HG03196 (cell line): ENCODE measurements around the gene TNFAIP8L1.
A peak's percentile ranks its signal among the peaks of the same experiment; 100 is the strongest.

Experiments used
- ATAC-seq: cut with Tn5 transposase; IDR thresholded peaks from one replicate; pipeline ENCODE4 v1.9.1; 2021; ENCODE audit not compliant: unreplicated experiment

Gene TNFAIP8L1

DNA sequence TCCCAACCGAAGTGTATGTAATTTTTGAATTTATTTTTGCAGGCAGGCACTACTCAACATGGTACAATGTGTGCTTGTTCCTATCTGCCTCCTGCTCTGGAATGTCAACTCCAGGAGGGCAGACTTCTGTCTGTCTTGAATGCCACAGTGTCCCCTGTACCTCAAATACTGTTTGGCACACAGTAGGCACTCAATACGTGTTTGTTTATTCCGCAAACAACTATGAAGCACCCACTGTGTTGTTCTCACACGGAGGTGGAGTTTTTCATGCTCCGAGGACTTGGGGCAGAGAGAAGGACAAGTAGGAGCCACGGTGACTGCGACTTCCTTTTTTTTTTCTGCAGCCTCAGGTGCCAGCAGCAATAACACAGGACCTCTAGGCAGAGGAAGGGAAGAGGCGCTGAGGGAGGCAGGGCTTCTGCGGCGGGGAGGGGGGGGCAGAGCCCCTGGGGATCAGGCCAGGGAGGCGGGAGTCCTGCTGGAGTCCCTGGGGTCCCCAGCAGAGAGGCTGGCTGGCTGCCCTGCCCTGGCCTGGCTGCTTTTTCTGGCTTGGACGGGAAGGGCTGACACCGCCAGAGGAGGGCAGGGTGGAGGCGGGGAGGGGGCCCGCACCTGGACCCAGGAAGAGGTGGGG, 29.3 kb upstream of the TNFAIP8L1 start:
- no peak for ATAC-seq

DNA sequence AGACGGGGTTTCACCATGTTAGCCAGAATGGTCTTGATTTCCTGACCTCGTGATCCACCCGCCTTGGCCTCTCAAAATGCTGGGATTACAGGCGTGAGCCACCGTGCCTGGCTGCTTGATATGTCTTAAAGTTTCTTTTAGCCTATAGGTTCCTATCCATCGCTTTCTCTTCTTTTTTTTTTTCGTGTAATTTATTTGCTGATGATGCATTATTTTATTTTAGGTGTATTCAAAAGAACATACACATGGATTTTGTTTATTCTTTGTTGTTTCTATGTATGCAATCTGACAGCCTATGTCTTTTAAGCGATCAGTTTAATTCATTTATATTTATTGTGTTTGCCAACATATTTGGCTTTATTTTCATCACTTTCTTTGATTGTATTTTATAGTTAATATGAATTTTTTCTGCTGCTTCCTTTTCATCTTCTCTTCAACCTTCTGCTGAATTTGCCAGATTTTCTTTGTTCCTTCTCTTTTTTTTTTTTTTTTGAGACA, 26.0 kb upstream of the TNFAIP8L1 start:
- no peak for ATAC-seq

DNA sequence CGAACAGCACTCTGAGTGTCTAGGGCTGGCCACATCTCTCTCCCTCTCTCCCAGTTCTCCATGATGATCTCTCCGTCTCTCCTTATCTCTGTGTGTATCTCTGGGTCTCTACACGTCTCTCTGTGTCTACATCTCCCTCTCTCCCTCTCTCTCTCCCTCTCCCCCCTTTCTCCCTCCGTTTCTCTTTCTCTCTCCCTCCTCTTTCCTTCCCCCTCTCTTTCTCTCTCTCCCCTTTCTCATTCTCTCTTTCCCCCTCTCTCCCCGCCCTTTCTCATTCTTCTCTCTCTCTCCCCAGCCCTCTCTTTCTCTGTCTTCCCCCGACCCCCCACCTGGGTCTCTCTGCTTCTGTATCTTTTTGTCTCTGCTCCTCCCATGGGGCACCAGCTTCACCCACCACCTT, 21.3 kb upstream of the TNFAIP8L1 start:
- no peak for ATAC-seq

DNA sequence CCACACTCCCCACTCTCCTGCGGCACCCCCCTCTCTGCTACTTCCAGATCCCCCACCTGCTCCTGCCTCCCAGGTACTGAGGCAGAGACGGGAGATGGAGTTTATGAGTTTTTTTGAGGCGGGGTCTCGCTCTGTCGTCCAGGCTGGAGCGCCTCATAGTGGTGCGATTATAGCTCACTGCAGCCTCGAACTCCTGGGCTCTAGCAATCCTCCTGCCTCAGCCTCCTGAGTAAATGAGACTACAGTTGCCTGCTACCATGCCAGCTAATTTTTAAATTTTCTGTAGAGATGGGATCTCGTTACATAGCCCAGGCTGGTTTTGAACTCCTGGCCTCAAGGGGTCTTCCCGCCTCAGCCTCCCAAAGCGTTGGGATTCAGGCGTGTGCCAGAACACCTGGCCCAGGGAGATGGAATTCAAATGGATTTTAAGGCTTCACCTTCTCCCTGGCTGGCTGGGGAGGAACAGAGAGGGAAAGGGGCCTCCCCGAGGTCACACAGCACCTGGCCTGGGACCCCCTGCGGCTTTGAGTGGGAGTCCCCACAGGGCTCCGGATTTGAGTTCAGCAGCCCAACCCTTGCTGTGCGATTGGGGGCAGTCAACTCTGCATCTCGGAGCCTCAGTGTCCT, 19.5 kb upstream of the TNFAIP8L1 start:
- ATAC-seq: no peak

DNA sequence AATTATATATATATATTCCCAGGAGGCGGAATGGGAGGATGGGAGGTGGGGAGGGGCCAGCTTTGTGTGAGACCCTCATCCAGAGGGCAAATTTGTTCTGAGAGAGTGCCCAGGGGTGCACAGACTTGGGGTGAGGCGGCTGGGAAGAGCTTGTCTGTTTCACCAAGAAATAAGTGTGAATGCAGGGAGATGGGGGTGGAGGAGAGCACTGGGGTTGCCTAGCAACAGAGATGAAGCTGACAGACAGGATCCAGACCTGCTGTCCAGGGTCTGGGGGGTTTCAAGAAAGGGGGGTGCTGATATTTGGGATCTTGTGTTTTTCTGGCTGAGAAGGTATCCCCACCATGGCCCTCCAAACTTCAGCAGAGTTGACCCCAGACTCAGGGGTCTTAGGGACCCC, 18.6 kb upstream of the TNFAIP8L1 start:
- no peak for ATAC-seq

DNA sequence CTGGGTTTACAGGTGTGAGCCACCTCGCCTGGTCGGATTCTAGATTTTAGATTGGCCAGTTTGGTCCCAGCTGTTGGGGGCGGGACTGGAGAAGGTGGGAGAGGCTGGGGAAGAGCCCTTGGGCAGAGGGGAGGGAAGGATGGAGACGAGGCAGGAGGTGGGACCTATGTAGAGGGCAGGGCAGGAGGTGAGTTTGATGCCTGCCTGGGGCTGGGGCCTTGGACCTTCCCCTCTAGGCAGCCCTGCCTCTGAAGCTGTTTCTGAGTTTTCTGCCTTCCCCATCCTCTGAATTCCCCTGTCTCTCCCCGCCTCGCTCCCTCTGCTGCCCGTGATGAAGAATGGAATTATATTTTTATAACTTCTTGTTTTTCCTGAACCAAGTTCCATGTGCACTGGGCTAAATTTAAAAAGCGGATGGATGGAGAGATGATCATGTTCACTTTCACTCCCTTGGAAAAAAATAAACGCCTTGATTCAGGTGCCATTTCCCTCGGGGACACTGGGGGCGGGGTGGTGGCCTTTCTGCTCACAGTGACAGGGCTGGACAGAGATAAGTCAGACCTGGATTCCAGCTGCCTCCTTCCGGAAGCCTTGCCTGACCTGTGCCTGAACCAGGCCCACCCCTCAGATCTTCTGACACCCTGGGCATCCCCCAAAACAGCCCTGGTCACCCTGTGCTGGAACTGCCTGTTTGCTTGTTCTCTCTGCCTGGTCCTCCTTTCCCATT, 16.5 kb upstream of the TNFAIP8L1 start:
- ATAC-seq: no peak

DNA sequence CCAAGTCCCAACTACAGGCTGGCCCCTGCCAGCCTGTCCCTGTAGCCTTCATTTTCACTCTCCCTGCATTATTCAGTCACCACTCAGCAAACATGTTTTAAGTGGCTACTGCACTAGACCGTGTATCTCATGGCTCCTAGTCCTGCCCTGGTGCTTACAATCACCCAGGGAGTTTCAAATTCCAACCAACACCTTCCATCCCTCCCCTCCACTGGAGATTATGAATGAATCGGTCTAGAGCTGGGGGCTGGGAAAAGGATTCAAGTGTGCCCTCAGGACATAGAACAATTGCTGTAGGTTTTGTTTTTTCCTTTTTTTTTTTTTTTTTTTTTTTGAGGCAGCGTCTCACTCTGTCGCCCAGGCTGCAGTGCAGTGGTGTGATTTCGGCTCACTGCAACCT, 15.0 kb upstream of the TNFAIP8L1 start:
- ATAC-seq: no peak

DNA sequence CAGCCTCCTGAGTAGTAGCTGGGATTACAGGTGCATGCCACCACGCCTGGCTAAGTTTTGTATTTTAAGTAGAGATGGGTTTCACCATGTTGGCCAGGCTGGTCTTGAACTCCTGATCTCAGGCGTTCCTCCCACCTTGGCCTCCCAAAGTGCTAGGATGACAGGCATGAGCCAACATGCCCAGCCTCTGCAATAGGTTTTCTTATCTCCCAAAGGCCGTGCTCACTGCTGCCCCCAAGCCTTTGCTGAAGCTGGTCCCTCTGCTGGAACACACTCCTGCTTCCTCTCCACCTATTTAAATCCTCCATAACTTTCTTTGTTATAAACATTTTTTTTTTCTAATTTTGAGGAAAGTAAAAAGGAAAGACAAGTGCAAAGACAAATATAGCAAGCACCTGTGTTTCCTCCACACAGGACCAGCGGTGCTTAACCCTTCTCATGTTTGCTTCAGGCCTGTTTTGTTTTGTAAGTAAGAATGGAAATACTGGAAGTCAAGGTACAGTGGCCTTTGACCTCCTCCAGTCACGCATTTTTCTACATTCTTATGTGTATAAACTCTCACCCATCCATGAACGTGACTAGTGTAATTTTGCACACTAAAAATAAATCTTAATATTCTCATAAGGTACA, 14.5 kb upstream of the TNFAIP8L1 start:
- ATAC-seq: no peak

DNA sequence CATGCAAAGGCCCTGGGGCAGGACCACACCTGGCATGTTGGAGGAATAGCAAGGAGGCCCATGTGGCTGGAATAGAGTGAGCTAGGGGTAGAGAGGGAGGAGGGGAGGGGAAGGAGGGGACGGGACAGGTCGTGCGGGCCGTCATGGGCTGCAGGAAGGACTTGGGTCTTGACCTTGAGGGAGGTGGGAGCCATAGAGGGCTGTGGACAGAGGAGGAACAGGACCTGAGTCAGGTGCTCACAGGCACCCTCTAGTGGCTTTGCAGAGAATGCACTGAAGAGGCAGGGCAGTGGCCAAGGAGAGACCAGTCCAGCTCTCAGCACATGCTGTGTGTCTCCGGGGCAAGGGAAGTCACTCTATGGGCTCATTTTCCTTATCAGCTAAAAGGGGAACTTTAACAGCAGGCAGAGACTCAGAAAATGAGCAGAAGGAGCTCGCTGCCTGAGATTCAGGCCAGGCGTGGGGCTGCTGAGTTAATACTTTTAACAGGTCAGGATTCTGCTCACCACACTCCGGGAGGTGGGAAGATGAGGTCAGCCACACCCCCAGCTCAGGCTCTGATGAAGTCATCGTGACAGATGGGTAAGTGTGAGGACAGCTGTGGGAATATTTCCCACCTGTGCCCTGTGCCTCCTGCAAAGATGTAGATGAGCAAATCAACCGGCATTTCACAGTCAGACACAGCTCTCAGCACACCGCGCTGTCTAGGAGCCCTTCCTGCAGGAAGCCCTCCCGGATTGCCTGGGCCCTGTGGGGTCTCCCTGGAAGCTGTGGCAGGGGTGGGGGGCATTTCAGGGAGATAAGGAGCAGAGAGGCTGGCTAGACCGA, 6.0 kb upstream of the TNFAIP8L1 start:
- ATAC-seq: no peak

DNA sequence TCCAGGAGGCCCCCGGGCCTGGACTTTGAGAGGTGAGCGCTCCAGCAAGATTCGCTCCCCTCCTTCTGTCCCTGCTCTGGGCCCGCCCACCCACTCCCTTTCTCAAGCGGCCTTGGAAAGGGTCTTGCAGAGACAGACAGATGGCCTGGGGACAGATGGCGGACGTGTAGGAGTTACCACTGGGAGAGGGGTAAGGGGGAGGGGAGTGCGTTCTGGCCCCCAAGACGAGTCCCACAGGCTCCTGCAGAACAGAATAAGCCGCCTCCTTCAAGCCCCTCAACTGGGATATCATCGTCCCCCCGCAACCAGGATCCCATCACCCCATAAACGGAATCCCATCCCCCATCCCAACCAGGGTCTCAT, 3.6 kb upstream of the TNFAIP8L1 start:
- no peak for ATAC-seq

DNA sequence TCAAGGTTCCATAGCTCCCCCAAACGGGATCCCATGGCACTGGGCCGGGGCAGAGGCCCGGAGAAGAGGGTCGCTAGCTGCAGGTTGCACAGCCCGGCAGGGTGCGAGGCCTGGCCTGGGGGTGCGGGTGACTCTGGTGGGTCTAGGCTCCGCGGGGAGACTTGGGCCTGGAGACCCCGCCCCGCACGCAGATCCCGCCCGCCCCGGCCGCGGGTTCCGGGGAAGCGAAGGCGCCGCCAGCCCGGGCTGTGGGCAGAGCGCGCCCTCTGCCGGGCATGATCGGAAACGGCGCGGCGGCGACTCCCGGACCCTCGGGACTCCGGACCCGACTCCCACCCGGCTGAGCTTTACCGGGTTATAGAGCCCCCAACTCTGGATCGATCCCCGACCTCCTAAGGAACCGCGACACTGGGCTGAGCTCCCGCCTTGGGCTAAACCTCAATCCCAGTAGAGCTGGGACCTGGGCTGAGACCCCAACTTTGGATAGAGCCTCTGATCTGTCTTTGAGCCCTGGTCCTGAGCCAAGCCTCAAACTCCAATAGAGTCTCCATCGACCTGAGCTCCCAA, 3.1 kb upstream of the TNFAIP8L1 start:
- ATAC-seq: no peak

DNA sequence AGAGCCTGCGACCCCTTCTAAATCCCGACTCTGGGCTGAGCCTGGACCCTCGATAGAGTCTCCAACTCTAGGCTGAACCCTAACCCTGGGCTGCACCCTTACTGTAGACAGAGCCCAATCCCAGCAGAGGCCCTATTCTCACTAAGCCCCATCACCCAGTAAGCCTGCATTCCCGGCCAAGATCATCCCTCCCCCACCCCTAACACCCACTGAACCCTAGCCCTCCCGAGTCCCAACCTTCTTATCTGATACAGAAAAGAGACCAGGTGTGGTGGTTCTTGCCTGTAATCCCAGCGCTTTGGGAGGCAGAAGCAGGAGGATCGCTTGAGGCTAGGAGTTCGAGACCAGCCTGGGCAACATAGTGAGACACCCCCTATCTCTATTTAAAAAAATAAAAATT, 2.6 kb upstream of the TNFAIP8L1 start:
- ATAC-seq: no peak

DNA sequence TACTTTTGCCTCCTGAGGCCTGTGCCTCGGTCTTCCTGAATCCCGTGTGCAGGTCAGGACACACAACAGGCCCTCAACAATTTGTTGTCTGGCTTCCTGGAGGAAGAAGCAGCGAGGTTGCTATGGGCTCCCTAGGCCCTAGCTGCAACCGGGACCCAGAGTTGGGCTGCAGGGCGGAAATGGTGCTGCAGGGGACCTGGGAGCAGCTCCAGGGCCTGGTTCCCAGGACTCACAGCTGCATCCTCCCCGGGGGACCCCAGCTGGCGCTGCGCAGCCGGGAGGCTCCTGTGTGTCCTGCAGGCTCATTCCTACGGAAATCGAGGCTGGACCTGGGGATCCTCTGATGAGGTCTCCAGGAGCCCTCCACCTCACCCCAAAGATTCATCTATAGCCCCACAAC, 999 bp upstream of the TNFAIP8L1 start:
- ATAC-seq: no peak

DNA sequence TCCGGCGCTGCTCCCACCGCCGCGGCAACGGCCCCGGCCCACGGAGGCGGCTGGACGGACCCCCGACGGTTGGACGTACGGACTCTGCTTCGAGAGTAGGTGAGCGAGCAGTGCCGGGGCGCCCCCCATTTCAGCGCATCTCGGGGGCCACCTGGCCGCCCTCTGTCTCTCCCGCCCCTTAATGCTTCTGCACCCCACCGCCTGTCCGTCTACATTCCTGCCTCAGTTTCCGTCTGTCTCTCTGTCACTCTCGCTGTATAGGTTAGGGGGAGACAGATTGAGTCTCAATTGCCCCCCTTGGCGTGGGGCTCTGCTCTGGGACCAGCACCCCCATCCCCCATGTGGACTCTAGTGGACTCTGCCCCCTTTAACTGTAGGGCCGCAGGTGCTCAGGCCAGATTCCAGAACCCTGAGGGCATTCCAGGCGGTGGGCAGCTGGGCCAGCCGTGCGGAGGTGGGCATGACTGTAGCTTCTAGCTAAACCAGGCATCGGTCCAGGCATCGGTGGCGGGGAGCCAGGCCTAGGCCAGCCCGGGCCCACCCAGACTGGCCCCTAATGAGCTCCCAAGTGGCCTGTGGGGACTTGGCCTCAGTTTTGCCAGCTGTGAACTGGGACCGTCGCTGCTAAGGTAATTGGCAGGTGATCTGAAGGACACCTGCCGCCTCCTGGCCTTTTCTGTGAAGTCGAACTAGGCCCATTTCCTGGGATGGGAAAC, 373 bp downstream of the TNFAIP8L1 start:
- peak; percentile 1 for ATAC-seq

DNA sequence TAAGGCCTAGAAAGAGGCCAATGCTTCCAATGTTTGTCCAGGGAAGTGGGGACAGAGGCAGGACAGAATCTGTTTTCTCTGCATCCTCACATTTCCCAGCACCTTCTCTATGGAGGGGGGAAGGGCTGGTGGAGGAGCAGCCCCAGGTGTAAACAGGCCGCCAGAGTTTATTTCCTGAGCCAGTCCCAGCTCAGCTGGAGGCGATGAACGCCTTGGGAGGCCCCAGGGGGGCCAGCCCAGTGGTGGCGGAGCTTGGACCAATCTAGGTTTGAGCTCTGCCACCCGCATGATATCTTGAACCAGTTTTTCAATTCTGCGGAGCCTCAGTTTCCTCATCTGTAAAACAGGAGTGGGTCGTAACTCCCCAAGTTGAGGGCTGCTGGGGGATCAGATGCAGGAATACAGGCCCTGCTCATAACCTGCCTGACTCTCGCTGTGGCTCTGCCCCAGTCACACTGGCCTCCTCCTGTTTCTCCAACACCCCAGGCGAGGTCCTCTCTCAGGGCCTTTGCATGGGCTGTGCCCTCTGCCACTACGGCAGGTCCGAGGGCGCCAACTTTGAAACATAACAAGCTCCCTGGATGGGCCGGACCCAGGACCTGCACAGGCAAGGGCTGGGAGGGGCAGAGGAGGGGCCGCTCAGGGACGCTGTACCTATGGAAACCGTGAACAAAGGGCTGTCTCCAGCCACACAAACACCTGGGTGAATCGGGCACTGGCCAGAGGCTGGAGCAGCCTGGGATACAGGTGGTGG, 1.1 kb downstream of the TNFAIP8L1 start:
- no peak for ATAC-seq

DNA sequence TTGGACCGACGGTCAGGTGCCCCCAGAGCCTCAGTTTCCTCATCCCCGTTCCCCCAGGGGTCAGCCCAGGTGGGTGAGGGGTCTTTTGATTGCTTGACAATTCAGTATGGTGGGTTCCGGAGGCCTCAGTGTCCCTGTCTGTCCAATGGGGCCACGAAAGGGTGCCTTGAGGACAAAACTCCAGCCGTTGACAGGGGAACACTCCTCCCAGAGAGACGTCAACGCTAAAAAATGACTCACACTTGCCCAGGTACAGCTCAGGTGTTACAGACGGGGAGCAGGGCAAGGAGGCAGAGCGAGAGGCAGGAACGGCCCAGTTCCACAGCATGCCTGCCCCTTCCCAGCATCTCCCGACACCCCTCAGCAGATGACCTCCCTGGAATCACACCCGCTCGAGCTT, 1.8 kb downstream of the TNFAIP8L1 start:
- ATAC-seq: no peak

DNA sequence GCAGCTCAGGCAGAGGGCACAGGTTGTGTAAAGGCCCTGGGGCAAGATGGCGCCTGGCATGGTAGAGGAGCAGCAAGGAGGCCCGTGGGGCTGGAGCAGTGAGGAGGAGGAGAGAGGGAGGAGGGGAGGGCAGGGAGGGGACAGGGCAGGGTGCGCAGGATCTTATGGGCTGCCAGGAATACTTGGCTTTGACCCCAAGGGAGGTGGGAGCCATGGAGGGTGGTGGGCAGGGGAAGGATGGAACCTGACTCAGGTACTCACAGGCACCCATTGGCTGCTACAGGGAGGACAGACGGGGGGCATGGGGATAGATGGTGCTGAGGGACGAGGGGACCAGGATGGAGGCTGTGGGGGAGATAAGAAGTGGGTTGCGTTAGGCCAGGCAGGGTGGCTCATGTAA, 3.3 kb downstream of the TNFAIP8L1 start:
- no peak for ATAC-seq

DNA sequence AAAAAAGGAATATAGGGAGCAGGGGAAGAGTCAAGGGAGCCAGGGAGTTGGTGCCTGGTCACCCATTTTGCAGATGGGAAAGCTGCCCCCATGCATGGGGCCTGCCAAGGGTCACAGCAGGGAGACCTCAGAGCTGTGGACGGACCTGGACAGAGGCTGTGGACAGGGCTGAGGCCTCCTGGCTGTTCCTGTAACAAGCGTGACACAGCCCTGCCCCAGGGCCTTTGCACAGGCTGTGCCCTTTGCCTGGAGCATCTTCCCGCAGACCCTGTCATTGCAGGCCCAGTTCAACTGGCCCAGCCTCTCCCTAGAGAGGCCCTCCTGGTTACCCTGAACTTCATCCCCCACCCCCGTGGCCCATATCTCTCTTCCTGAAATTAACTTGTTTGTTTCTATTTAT, 6.4 kb downstream of the TNFAIP8L1 start:
- ATAC-seq: no peak
